Measurements from ENCODE around the gene CSNK1G2.

DNA sequence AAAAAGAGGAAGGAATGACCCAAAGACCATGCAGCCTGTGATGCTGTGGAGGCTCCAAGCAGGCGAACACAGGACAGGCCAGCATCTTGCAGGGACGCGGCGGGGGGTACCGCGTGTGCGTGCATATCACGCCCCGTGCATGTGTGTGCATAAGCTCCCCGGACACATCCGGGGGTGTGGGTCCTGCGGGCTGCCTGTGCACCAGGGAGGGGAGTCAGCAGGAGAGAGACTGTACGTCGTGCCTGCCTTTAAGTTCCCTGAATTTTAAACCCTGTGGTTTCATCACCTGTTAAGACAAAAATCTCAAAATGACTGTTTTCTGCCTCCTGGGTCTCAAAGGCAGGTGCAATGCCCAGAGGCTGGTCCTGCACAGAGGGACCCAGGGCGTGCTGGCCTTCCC lies 19.1 kb upstream of the CSNK1G2 start:
- TF ChIP-seq, protein P1, sequence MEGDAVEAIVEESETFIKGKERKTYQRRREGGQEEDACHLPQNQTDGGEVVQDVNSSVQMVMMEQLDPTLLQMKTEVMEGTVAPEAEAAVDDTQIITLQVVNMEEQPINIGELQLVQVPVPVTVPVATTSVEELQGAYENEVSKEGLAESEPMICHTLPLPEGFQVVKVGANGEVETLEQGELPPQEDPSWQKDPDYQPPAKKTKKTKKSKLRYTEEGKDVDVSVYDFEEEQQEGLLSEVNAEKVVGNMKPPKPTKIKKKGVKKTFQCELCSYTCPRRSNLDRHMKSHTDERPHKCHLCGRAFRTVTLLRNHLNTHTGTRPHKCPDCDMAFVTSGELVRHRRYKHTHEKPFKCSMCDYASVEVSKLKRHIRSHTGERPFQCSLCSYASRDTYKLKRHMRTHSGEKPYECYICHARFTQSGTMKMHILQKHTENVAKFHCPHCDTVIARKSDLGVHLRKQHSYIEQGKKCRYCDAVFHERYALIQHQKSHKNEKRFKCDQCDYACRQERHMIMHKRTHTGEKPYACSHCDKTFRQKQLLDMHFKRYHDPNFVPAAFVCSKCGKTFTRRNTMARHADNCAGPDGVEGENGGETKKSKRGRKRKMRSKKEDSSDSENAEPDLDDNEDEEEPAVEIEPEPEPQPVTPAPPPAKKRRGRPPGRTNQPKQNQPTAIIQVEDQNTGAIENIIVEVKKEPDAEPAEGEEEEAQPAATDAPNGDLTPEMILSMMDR (IDR thresholded peaks at IDR 0.05), result no peak
- TF ChIP-seq POLR2A (IDR thresholded peaks at IDR 0.05; ENCODE audit: low read depth), result no peak
- no peak for TF ChIP-seq POLR2AphosphoS5 (IDR thresholded peaks at IDR 0.05)
- no peak for TF ChIP-seq EP300 (IDR thresholded peaks at IDR 0.05)

All from esophagus muscularis mucosa (tissue), 4 donors.